ENCODE measurements around the gene PCBD2. TPM values are rescaled to one million over a fixed set of nuclear protein-coding genes. Genes with fewer than 3 reads are reported as not detected.

PCBD2 gene
- total and polyA plus RNA-seq, 2 experiments from 2014 or later: 8.7 to 16.0 TPM

DNA sequence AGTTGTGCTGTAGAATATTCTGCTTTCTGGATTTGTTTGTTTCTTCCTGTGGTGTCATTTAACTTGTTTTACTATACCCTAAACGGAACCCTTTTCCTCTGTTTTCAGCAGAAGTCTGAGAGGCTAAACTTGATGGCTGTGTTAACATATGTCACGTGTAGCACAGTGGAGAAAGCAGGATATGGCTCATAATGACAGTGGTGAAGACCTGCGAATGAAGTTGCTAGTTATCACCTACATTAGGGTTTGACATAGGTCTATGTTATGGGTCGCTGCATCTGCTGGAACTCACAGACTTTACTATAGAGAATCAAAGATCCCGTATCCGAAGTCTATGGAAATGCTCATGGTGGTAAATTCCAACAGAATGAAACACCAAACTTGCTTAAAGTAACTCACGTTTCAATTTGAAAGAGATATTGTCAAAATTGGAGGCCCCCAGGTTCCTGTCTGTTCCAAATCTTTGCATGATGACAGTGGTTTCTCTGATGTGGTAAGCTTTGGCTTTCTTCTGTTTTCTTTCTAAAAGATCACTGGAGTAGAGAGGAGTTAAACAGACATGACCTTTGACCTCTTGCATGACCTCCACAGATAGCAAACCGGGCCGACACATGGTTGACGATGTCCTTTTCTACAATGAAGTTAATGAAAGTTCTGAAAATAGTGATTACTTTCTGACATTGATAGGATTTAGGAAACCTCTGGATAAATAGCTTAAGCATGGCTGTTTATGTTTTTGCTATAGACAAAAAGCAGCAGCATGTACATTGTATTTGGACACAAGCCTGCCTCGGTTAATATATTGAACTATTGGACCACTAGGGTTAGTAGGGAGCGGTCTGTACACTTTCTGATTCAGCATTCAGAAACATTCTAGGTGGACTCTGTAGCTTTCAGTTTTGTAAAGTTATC lies 59.7 kb downstream of the PCBD2 start:
- Histone ChIP-seq H3K27ac (ENCODE audit: low read depth) (no peak overlapping the region), H3F3A (replicated peaks; ENCODE audit: low read depth) (0 out of 2 replicates have a peak, but pooled peaks cover 3% of the 10 kb centered on the region), H3K9me2 (ENCODE audit: insufficient read depth) (no peaks in the 10 kb centered on the region), H3K27me3 (ENCODE audit: insufficient read depth) (no peaks in the 10 kb centered on the region), H3K36me3 (ENCODE audit: insufficient read depth) (peaks cover 3% of the 10 kb centered on the region; the same call in 1 of the 2 replicates), H3K4me3 (no peak overlapping the region), H4K20me1 (replicated peaks; ENCODE audit: insufficient read depth) (no peaks in the 10 kb centered on the region; the same call in 1 of the 2 replicates), H3K4me2 (no peak overlapping the region), H2AFZ (no peak overlapping the region), H3K79me2 (replicated peaks; ENCODE audit: insufficient read depth) (no peaks in the 10 kb centered on the region), H3K4me1 (ENCODE audit: insufficient read depth) (no peaks in the 10 kb centered on the region)
- Mint-ChIP-seq H3K36me3 (ENCODE audit: low read depth) (peaks cover 6% of the 10 kb centered on the region; the same call in 1 of the 3 replicates), H3K4me1 (no peaks in the 10 kb centered on the region), H3K9me3 (no peaks in the 10 kb centered on the region), H3K4me3 (no peak overlapping the region), H3K27ac (no peak overlapping the region), H3K27me3 (ENCODE audit: insufficient read depth, low read depth, poor library complexity) (peaks cover 1% of the 10 kb centered on the region)
- DNase-seq (ENCODE audit: low spot score) (no peak), ATAC-seq (no peak)
- no peak for TF ChIP-seq CREB1 (CRISPR knock-in tag; IDR thresholded peaks at IDR 0.05; ENCODE audit: low read depth)

DNA sequence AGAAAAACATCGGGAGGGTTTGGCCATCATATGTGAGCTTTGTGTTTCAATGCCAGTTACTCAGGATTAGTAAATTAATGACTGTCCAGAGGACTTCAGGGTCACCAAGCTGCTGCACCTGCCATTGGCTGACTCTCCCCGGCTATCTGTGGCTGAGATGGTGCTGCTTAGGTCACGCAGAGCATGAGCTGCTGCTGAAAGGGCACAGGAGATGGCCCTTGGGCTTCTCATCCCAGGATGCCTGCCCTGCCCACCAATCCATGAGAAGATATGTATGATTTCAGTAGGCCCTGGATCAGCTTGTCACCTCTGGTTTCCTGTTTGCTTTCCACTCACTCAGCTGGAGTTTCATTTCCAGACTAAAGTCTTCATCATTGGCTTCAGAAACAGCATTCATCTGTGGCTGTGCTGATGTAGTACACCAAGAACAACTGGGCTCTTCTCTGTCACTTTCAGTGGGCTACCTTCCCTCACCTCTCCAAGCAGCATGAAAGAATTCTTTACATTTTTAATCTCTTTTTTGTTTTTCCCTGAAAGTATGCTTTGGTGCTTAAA lies 60.4 kb downstream of the PCBD2 start:
- peaks cover 6% of the 10 kb centered on the region; the same call in 1 of the 3 replicates for H3K36me3 Mint-ChIP-seq (ENCODE audit: low read depth)
- Histone ChIP-seq H3K79me2 (replicated peaks; ENCODE audit: insufficient read depth) (no peaks in the 10 kb centered on the region), H4K20me1 (replicated peaks; ENCODE audit: insufficient read depth) (no peaks in the 10 kb centered on the region; the same call in 1 of the 2 replicates), H3K9me2 (ENCODE audit: insufficient read depth) (no peaks in the 10 kb centered on the region), H3K4me1 (ENCODE audit: insufficient read depth) (no peaks in the 10 kb centered on the region), H3K36me3 (ENCODE audit: insufficient read depth) (peaks cover 3% of the 10 kb centered on the region; the same call in 1 of the 2 replicates), H3K4me2 (no peak overlapping the region), H3K27me3 (ENCODE audit: insufficient read depth) (no peaks in the 10 kb centered on the region), H2AFZ (no peak overlapping the region), H3F3A (replicated peaks; ENCODE audit: low read depth) (0 out of 2 replicates have a peak, but pooled peaks cover 3% of the 10 kb centered on the region), H3K4me3 (no peak overlapping the region), H3K27ac (ENCODE audit: low read depth) (no peak overlapping the region)
- ATAC-seq (no peak), DNase-seq (ENCODE audit: low spot score) (no peak)
- no peaks in the 10 kb centered on the region for H3K4me1 Mint-ChIP-seq
- peaks cover 1% of the 10 kb centered on the region for H3K27me3 Mint-ChIP-seq (ENCODE audit: insufficient read depth, low read depth, poor library complexity)
- H3K4me3 Mint-ChIP-seq: no peak overlapping the region
- H3K27ac Mint-ChIP-seq: no peak overlapping the region
- no peaks in the 10 kb centered on the region for H3K9me3 Mint-ChIP-seq
- TF ChIP-seq NANOG (IDR thresholded peaks at IDR 0.05; ENCODE audit: borderline replicate concordance): no peak
- TF ChIP-seq JUNB (IDR thresholded peaks at IDR 0.05; ENCODE audit: unreplicated experiment): no peak
- TF ChIP-seq ZNF331 (CRISPR knock-in tag; IDR thresholded peaks at IDR 0.05; ENCODE audit: low read depth): no peak
- TF ChIP-seq, protein P1, sequence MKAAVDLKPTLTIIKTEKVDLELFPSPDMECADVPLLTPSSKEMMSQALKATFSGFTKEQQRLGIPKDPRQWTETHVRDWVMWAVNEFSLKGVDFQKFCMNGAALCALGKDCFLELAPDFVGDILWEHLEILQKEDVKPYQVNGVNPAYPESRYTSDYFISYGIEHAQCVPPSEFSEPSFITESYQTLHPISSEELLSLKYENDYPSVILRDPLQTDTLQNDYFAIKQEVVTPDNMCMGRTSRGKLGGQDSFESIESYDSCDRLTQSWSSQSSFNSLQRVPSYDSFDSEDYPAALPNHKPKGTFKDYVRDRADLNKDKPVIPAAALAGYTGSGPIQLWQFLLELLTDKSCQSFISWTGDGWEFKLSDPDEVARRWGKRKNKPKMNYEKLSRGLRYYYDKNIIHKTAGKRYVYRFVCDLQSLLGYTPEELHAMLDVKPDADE (IDR thresholded peaks at IDR 0.05): no peak
- TF ChIP-seq POLR2AphosphoS5 (IDR thresholded peaks at IDR 0.05; ENCODE audit: low read depth): no peak
- TF ChIP-seq, protein P2, sequence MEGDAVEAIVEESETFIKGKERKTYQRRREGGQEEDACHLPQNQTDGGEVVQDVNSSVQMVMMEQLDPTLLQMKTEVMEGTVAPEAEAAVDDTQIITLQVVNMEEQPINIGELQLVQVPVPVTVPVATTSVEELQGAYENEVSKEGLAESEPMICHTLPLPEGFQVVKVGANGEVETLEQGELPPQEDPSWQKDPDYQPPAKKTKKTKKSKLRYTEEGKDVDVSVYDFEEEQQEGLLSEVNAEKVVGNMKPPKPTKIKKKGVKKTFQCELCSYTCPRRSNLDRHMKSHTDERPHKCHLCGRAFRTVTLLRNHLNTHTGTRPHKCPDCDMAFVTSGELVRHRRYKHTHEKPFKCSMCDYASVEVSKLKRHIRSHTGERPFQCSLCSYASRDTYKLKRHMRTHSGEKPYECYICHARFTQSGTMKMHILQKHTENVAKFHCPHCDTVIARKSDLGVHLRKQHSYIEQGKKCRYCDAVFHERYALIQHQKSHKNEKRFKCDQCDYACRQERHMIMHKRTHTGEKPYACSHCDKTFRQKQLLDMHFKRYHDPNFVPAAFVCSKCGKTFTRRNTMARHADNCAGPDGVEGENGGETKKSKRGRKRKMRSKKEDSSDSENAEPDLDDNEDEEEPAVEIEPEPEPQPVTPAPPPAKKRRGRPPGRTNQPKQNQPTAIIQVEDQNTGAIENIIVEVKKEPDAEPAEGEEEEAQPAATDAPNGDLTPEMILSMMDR (conservative IDR thresholded peaks at IDR 0.05; ENCODE audit: low read depth in 2 of 2): no peak
- TF ChIP-seq, protein P3, sequence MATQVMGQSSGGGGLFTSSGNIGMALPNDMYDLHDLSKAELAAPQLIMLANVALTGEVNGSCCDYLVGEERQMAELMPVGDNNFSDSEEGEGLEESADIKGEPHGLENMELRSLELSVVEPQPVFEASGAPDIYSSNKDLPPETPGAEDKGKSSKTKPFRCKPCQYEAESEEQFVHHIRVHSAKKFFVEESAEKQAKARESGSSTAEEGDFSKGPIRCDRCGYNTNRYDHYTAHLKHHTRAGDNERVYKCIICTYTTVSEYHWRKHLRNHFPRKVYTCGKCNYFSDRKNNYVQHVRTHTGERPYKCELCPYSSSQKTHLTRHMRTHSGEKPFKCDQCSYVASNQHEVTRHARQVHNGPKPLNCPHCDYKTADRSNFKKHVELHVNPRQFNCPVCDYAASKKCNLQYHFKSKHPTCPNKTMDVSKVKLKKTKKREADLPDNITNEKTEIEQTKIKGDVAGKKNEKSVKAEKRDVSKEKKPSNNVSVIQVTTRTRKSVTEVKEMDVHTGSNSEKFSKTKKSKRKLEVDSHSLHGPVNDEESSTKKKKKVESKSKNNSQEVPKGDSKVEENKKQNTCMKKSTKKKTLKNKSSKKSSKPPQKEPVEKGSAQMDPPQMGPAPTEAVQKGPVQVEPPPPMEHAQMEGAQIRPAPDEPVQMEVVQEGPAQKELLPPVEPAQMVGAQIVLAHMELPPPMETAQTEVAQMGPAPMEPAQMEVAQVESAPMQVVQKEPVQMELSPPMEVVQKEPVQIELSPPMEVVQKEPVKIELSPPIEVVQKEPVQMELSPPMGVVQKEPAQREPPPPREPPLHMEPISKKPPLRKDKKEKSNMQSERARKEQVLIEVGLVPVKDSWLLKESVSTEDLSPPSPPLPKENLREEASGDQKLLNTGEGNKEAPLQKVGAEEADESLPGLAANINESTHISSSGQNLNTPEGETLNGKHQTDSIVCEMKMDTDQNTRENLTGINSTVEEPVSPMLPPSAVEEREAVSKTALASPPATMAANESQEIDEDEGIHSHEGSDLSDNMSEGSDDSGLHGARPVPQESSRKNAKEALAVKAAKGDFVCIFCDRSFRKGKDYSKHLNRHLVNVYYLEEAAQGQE (IDR thresholded peaks at IDR 0.05; ENCODE audit: unreplicated experiment): no peak
- no peak for TF ChIP-seq CREB1 (CRISPR knock-in tag; IDR thresholded peaks at IDR 0.05; ENCODE audit: low read depth)
- TF ChIP-seq ZNF114 (CRISPR knock-in tag; IDR thresholded peaks at IDR 0.05): no peak

Data from GM23338 (cell line).